Stimulated activated CD8-positive, alpha-beta memory T cell treated with anti-CD3 and anti-CD28 coated beads, Interleukin-12 subunit alpha, Interleukin-12 subunit beta, amount 100 ng/mL, for 24 hours (primary cell): ENCODE results near the gene PASK.

ENCODE experiments used
- DNase-seq: peaks from one replicate; pipeline ENCODE4 v3.0.0-alpha.2; 2020; ENCODE audit errors: extremely low read depth

Gene PASK

GRCh38 chr2:241066893-241067341 lies 82.4 kb downstream of the PASK start:
- no peak for DNase-seq

- DNase-seq = no peak
These were observed 82.9 kb downstream of the PASK start for GRCh38 chr2:241066171-241066892.

GRCh38 chr2:241065355-241065803 lies 83.9 kb downstream of the PASK start:
- no peak for DNase-seq

- no peak for DNase-seq
These were observed 84.4 kb downstream of the PASK start for GRCh38 chr2:241064802-241065354.

GRCh38 chr2:241064008-241064801 lies 85.1 kb downstream of the PASK start:
- peak; percentile 9 for DNase-seq

GRCh38 chr2:241063587-241063986 lies 85.7 kb downstream of the PASK start:
- DNase-seq = no peak

GRCh38 chr2:241063093-241063551 lies 86.2 kb downstream of the PASK start:
- no peak for DNase-seq

GRCh38 chr2:241062389-241063092 lies 86.7 kb downstream of the PASK start:
- DNase-seq = no peak

- no peak for DNase-seq
These were observed 88.0 kb downstream of the PASK start for GRCh38 chr2:241061275-241061674.
